Measurements from ENCODE around the gene BMP2K.

BMP2K gene

DNA sequence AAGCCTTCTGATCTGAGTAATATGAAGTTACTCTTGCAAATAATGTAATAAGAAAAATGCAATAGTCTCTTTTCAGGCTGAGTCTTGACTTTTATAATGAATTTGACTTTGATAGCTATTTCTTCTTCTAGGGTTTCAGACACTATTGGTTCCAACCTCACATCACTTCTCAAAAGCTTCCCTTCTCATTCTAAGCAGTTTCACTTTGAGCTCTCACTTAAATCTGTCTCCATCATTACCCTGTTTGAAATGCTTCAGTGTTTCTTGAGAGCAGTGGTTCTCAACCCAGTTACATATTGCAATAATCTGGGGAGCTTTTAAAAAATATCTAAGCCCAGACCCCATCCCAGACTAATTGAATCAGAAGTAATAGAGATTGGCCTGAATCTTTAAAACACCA, 40.5 kb upstream of the BMP2K start:
- ATAC-seq = no peak
- TF ChIP-seq, protein P1, sequence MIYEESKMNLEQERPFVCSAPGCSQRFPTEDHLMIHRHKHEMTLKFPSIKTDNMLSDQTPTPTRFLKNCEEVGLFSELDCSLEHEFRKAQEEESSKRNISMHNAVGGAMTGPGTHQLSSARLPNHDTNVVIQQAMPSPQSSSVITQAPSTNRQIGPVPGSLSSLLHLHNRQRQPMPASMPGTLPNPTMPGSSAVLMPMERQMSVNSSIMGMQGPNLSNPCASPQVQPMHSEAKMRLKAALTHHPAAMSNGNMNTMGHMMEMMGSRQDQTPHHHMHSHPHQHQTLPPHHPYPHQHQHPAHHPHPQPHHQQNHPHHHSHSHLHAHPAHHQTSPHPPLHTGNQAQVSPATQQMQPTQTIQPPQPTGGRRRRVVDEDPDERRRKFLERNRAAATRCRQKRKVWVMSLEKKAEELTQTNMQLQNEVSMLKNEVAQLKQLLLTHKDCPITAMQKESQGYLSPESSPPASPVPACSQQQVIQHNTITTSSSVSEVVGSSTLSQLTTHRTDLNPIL (CRISPR knock-in tag; IDR thresholded peaks at IDR 0.05; ENCODE audit: low read depth) = no peak
- TF ChIP-seq PPARA (CRISPR knock-in tag; IDR thresholded peaks at IDR 0.05; ENCODE audit: borderline replicate concordance) = no peak
- no peak for TF ChIP-seq ZFP30 (CRISPR knock-in tag; IDR thresholded peaks at IDR 0.05)
- no peak for TF ChIP-seq SNAI2 (CRISPR knock-in tag; IDR thresholded peaks at IDR 0.05)
- no peak for TF ChIP-seq ZC3H10 (CRISPR knock-in tag; IDR thresholded peaks at IDR 0.05)
- no peak for TF ChIP-seq ZNF8 (CRISPR knock-in tag; IDR thresholded peaks at IDR 0.05)
- TF ChIP-seq, protein P2, sequence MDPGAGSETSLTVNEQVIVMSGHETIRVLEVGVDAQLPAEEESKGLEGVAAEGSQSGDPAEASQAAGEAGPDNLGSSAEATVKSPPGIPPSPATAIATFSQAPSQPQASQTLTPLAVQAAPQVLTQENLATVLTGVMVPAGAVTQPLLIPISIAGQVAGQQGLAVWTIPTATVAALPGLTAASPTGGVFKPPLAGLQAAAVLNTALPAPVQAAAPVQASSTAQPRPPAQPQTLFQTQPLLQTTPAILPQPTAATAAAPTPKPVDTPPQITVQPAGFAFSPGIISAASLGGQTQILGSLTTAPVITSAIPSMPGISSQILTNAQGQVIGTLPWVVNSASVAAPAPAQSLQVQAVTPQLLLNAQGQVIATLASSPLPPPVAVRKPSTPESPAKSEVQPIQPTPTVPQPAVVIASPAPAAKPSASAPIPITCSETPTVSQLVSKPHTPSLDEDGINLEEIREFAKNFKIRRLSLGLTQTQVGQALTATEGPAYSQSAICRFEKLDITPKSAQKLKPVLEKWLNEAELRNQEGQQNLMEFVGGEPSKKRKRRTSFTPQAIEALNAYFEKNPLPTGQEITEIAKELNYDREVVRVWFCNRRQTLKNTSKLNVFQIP (CRISPR knock-in tag; IDR thresholded peaks at IDR 0.05; ENCODE audit: borderline replicate concordance, low read depth) = no peak
- no peak for TF ChIP-seq TOX (CRISPR knock-in tag; IDR thresholded peaks at IDR 0.05; ENCODE audit: borderline replicate concordance)

DNA sequence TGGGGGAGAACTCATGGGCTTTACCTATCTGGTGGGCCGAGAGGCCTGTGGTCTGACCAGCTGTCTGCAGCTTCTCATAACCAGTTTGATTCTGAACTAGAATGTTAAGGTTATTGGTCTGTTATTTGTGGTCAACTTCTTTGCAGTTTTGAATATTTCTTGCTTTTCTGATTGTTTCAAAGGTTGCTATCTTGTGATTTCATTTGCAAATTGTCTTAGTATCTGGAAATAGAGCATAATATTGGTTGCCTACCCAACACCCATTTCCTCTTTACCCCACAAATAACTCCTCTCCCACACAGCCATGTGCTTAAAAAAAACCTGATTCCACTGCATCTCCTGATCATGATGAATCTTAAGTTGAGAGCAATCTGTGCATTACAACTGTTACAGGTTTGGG, 39.1 kb upstream of the BMP2K start:
- ATAC-seq = no peak
- no peak for TF ChIP-seq ISL1 (CRISPR knock-in tag; IDR thresholded peaks at IDR 0.05)

DNA sequence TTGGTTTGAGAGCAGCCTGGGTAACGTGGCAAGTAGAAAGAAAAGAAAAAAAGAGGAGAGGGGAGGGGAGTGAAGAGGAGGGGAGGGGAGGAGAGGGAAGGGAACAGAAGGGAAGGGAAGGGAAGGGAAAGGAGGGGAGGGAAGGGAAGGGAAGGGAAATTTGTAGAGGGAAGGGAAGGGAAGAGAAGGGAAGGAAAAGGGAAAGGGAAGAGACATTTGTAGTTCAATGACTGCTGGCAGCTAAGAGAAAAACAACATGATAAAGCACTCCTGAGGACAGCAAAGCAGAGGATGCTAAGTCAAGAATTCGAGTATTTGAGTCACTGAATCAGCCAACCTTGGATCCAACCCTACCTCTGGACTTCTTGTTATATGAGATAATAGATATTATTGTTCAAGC, 38.2 kb upstream of the BMP2K start:
- no peak for ATAC-seq
- TF ChIP-seq, protein P3, sequence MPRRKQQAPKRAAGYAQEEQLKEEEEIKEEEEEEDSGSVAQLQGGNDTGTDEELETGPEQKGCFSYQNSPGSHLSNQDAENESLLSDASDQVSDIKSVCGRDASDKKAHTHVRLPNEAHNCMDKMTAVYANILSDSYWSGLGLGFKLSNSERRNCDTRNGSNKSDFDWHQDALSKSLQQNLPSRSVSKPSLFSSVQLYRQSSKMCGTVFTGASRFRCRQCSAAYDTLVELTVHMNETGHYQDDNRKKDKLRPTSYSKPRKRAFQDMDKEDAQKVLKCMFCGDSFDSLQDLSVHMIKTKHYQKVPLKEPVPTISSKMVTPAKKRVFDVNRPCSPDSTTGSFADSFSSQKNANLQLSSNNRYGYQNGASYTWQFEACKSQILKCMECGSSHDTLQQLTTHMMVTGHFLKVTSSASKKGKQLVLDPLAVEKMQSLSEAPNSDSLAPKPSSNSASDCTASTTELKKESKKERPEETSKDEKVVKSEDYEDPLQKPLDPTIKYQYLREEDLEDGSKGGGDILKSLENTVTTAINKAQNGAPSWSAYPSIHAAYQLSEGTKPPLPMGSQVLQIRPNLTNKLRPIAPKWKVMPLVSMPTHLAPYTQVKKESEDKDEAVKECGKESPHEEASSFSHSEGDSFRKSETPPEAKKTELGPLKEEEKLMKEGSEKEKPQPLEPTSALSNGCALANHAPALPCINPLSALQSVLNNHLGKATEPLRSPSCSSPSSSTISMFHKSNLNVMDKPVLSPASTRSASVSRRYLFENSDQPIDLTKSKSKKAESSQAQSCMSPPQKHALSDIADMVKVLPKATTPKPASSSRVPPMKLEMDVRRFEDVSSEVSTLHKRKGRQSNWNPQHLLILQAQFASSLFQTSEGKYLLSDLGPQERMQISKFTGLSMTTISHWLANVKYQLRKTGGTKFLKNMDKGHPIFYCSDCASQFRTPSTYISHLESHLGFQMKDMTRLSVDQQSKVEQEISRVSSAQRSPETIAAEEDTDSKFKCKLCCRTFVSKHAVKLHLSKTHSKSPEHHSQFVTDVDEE (CRISPR knock-in tag; IDR thresholded peaks at IDR 0.05) = no peak
- TF ChIP-seq, protein P4, sequence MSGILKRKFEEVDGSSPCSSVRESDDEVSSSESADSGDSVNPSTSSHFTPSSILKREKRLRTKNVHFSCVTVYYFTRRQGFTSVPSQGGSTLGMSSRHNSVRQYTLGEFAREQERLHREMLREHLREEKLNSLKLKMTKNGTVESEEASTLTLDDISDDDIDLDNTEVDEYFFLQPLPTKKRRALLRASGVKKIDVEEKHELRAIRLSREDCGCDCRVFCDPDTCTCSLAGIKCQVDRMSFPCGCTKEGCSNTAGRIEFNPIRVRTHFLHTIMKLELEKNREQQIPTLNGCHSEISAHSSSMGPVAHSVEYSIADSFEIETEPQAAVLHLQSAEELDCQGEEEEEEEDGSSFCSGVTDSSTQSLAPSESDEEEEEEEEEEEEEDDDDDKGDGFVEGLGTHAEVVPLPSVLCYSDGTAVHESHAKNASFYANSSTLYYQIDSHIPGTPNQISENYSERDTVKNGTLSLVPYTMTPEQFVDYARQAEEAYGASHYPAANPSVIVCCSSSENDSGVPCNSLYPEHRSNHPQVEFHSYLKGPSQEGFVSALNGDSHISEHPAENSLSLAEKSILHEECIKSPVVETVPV (CRISPR knock-in tag; IDR thresholded peaks at IDR 0.05) = no peak
- TF ChIP-seq, protein P2 (CRISPR knock-in tag; IDR thresholded peaks at IDR 0.05; ENCODE audit: borderline replicate concordance, low read depth) = no peak
- no peak for TF ChIP-seq ZNF8 (CRISPR knock-in tag; IDR thresholded peaks at IDR 0.05)
- TF ChIP-seq, protein P1 (CRISPR knock-in tag; IDR thresholded peaks at IDR 0.05; ENCODE audit: low read depth) = no peak
- no peak for TF ChIP-seq ZFP30 (CRISPR knock-in tag; IDR thresholded peaks at IDR 0.05)

DNA sequence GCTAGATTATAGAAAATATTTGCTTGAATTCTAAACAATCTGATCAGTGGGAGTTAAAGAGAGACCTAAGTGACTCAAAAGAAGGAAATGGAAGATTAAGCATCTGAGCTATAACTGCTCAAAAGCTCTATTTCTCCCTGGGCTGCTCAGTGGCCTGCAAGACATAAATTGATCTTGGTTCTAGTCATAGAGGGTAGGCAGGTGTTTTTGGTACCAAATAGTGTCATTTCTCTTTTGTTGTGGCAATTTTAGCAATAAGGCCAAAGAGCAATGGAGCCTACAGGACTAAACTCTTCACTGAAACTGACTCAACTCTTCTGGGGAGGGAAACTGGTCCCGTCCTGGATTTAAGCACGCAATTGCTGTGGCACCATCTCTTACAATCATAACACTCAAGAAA, 33.9 kb upstream of the BMP2K start:
- TF ChIP-seq, protein P5, sequence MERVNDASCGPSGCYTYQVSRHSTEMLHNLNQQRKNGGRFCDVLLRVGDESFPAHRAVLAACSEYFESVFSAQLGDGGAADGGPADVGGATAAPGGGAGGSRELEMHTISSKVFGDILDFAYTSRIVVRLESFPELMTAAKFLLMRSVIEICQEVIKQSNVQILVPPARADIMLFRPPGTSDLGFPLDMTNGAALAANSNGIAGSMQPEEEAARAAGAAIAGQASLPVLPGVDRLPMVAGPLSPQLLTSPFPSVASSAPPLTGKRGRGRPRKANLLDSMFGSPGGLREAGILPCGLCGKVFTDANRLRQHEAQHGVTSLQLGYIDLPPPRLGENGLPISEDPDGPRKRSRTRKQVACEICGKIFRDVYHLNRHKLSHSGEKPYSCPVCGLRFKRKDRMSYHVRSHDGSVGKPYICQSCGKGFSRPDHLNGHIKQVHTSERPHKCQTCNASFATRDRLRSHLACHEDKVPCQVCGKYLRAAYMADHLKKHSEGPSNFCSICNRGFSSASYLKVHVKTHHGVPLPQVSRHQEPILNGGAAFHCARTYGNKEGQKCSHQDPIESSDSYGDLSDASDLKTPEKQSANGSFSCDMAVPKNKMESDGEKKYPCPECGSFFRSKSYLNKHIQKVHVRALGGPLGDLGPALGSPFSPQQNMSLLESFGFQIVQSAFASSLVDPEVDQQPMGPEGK (CRISPR knock-in tag; IDR thresholded peaks at IDR 0.05; ENCODE audit: borderline replicate concordance) = no peak
- ATAC-seq = no peak

Data from SK-N-SH treated with all-trans-retinoic acid at 6 μM for 48 hours (cell line).